SK-N-SH treated with all-trans-retinoic acid at 6 μM for 48 hours (cell line): Measurements from ENCODE around the gene FNDC8.

ENCODE experiments used
- ATAC-seq: fragments of 200-7000 bp; cut with Tn5 transposase; 3 replicates; pipeline ENCODE4 v1.9.1; 2020; ENCODE audit warnings: mild to moderate bottlenecking, moderate library complexity
- ARNTL ChIP-seq: fragments of 450-650 bp; formaldehyde crosslinking; IDR thresholded peaks from 2 replicates; pipeline ENCODE4 v1.5.0; 2020; ENCODE audit warnings: low read depth, mild to moderate bottlenecking, moderate library complexity, borderline replicate concordance
- CSDC2 ChIP-seq: fragments of 250-450 bp; sonication (Bioruptor Pico); IDR thresholded peaks from 2 replicates; pipeline ENCODE4 v1.5.0; 2020; ENCODE audit warnings: mild to moderate bottlenecking, moderate library complexity
- ESRRG ChIP-seq: fragments of 250-450 bp; sonication (Bioruptor Pico); IDR thresholded peaks from 2 replicates; pipeline ENCODE4 v1.6.1; 2021; ENCODE audit warnings: mild to moderate bottlenecking
- GLIS3 ChIP-seq: fragments of 250-450 bp; sonication (Bioruptor Pico); IDR thresholded peaks from 2 replicates; pipeline ENCODE4 v1.5.0; 2020; ENCODE audit warnings: mild to moderate bottlenecking, moderate library complexity
- ISL1 ChIP-seq: fragments of 250-450 bp; sonication (Bioruptor Pico); IDR thresholded peaks from 2 replicates; pipeline ENCODE4 v2.1.2; 2022; ENCODE audit warnings: mild to moderate bottlenecking, moderate library complexity
- OSR1 ChIP-seq: fragments of 250-450 bp; sonication (Bioruptor Pico); IDR thresholded peaks from 2 replicates; pipeline ENCODE4 v1.8.0; 2022; ENCODE audit warnings: moderate library complexity, mild to moderate bottlenecking, inconsistent platforms
- PPARA ChIP-seq: fragments of 250-450 bp; sonication (Bioruptor Pico); IDR thresholded peaks from 2 replicates; pipeline ENCODE4 v1.5.0; 2020; ENCODE audit warnings: mild to moderate bottlenecking, borderline replicate concordance
- SNAI2 ChIP-seq: fragments of 250-450 bp; sonication (Bioruptor Pico); IDR thresholded peaks from 2 replicates; pipeline ENCODE4 v1.5.0; 2020; ENCODE audit warnings: mild to moderate bottlenecking, moderate library complexity
- TCF4 ChIP-seq: fragments of 250-450 bp; sonication (Bioruptor Pico); IDR thresholded peaks from 2 replicates; pipeline ENCODE4 v1.8.0; 2021; ENCODE audit warnings: mild to moderate bottlenecking, moderate library complexity, borderline replicate concordance
- TOX ChIP-seq: fragments of 250-450 bp; sonication (Bioruptor Pico); IDR thresholded peaks from 2 replicates; pipeline ENCODE4 v1.8.0; 2021; ENCODE audit warnings: mild to moderate bottlenecking, moderate library complexity, borderline replicate concordance
- ZC3H10 ChIP-seq: fragments of 250-450 bp; sonication (Bioruptor Pico); IDR thresholded peaks from 2 replicates; pipeline ENCODE4 v1.5.1; 2021; ENCODE audit warnings: mild to moderate bottlenecking, moderate library complexity
- ZNF565 ChIP-seq: fragments of 450-650 bp; formaldehyde crosslinking; conservative IDR thresholded peaks from 2 replicates; pipeline ENCODE4 v1.5.0; 2020; ENCODE audit warnings: low read depth, mild to moderate bottlenecking, moderate library complexity
- ZNF70 ChIP-seq: fragments of 450-650 bp; formaldehyde crosslinking; IDR thresholded peaks from 2 replicates; pipeline ENCODE4 v1.5.0; 2020; ENCODE audit warnings: mild to moderate bottlenecking, moderate library complexity
- ZNF8 ChIP-seq: fragments of 450-650 bp; formaldehyde crosslinking; IDR thresholded peaks from 2 replicates; pipeline ENCODE4 v1.5.0; 2020; ENCODE audit warnings: mild to moderate bottlenecking, moderate library complexity
- TF ChIP-seq, protein P1 (sequence below): fragments of 250-450 bp; sonication (Bioruptor Pico); IDR thresholded peaks from 2 replicates; pipeline ENCODE4 v1.5.1; 2021; ENCODE audit warnings: mild to moderate bottlenecking, moderate library complexity
- TF ChIP-seq, protein P2 (sequence below): fragments of 250-450 bp; sonication (Bioruptor Pico); IDR thresholded peaks from 2 replicates; pipeline ENCODE4 v1.8.0; 2021; ENCODE audit warnings: low read depth, mild to moderate bottlenecking, moderate library complexity, borderline replicate concordance
- TF ChIP-seq, protein P3 (sequence below): fragments of 250-450 bp; sonication (Bioruptor Pico); IDR thresholded peaks from 2 replicates; pipeline ENCODE4 v1.8.0; 2020; ENCODE audit warnings: mild to moderate bottlenecking, moderate library complexity, borderline replicate concordance
- TF ChIP-seq, protein P4 (sequence below): fragments of 250-450 bp; sonication (Bioruptor Pico); IDR thresholded peaks from 2 replicates; pipeline ENCODE4 v1.5.1; 2020; ENCODE audit warnings: low read depth, mild to moderate bottlenecking, moderate library complexity
- TF ChIP-seq, protein P5 (sequence below): fragments of 250-450 bp; sonication (Bioruptor Pico); IDR thresholded peaks from 2 replicates; pipeline ENCODE4 v1.5.0; 2020; ENCODE audit warnings: mild to moderate bottlenecking, moderate library complexity

FNDC8 gene

DNA sequence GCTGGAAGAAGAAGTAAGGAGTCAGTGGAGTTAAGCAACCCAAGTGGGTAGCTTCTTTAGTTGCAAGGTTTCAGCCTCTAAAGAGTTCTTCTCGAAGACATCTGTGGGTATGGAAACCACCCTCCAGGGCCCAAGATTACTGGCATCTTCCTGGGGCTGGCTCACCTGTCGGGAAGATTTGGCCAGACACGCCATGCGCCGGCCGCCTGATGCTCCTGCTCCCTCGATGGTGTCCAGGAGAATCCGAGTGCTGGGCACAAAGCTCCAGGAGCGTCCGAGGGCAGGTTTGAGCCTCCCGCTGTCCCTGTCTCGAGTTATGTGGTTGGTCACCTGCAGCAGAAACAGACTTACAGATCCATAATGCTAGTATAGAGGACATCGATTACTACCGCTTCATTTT lies 20.4 kb upstream of the FNDC8 start:
- TF ChIP-seq, protein P1, sequence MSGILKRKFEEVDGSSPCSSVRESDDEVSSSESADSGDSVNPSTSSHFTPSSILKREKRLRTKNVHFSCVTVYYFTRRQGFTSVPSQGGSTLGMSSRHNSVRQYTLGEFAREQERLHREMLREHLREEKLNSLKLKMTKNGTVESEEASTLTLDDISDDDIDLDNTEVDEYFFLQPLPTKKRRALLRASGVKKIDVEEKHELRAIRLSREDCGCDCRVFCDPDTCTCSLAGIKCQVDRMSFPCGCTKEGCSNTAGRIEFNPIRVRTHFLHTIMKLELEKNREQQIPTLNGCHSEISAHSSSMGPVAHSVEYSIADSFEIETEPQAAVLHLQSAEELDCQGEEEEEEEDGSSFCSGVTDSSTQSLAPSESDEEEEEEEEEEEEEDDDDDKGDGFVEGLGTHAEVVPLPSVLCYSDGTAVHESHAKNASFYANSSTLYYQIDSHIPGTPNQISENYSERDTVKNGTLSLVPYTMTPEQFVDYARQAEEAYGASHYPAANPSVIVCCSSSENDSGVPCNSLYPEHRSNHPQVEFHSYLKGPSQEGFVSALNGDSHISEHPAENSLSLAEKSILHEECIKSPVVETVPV (CRISPR knock-in tag) = no peak
- TF ChIP-seq ZNF70 (CRISPR knock-in tag) = no peak
- TF ChIP-seq, protein P2, sequence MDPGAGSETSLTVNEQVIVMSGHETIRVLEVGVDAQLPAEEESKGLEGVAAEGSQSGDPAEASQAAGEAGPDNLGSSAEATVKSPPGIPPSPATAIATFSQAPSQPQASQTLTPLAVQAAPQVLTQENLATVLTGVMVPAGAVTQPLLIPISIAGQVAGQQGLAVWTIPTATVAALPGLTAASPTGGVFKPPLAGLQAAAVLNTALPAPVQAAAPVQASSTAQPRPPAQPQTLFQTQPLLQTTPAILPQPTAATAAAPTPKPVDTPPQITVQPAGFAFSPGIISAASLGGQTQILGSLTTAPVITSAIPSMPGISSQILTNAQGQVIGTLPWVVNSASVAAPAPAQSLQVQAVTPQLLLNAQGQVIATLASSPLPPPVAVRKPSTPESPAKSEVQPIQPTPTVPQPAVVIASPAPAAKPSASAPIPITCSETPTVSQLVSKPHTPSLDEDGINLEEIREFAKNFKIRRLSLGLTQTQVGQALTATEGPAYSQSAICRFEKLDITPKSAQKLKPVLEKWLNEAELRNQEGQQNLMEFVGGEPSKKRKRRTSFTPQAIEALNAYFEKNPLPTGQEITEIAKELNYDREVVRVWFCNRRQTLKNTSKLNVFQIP (CRISPR knock-in tag) = no peak
- no peak for ATAC-seq

DNA sequence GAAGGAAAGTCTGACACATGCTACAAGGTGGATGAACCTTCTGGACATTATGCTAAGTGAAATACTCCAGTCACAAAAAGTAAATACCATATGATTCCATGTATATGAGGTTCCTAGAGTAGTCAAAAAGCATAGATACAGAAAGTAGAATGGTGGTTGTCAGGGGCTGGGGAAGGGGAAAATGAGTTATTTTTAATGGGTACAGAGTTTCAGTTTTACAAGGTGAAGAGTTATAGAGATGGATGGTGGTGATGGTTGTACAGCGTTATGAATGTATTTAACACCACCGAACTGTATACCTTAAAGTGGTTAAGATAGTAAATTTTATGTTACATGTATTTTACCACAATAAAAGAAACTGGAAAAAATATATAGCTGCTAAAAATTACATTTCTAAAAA lies 19.7 kb upstream of the FNDC8 start:
- no peak for ATAC-seq
- TF ChIP-seq CSDC2 (CRISPR knock-in tag) (no peak), OSR1 (no peak), ARNTL (no peak), PPARA (CRISPR knock-in tag) (no peak), ESRRG (no peak), ZNF70 (CRISPR knock-in tag) (no peak), ZC3H10 (CRISPR knock-in tag) (no peak), ISL1 (CRISPR knock-in tag) (no peak), GLIS3 (CRISPR knock-in tag) (no peak), ZNF565 (CRISPR knock-in tag) (no peak), TCF4 (CRISPR knock-in tag) (no peak), TOX (CRISPR knock-in tag) (no peak)
- TF ChIP-seq, protein P1 (CRISPR knock-in tag) = no peak
- TF ChIP-seq, protein P3, sequence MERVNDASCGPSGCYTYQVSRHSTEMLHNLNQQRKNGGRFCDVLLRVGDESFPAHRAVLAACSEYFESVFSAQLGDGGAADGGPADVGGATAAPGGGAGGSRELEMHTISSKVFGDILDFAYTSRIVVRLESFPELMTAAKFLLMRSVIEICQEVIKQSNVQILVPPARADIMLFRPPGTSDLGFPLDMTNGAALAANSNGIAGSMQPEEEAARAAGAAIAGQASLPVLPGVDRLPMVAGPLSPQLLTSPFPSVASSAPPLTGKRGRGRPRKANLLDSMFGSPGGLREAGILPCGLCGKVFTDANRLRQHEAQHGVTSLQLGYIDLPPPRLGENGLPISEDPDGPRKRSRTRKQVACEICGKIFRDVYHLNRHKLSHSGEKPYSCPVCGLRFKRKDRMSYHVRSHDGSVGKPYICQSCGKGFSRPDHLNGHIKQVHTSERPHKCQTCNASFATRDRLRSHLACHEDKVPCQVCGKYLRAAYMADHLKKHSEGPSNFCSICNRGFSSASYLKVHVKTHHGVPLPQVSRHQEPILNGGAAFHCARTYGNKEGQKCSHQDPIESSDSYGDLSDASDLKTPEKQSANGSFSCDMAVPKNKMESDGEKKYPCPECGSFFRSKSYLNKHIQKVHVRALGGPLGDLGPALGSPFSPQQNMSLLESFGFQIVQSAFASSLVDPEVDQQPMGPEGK (CRISPR knock-in tag) = no peak
- TF ChIP-seq, protein P2 (CRISPR knock-in tag) = no peak
- TF ChIP-seq, protein P4, sequence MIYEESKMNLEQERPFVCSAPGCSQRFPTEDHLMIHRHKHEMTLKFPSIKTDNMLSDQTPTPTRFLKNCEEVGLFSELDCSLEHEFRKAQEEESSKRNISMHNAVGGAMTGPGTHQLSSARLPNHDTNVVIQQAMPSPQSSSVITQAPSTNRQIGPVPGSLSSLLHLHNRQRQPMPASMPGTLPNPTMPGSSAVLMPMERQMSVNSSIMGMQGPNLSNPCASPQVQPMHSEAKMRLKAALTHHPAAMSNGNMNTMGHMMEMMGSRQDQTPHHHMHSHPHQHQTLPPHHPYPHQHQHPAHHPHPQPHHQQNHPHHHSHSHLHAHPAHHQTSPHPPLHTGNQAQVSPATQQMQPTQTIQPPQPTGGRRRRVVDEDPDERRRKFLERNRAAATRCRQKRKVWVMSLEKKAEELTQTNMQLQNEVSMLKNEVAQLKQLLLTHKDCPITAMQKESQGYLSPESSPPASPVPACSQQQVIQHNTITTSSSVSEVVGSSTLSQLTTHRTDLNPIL (CRISPR knock-in tag) = no peak

DNA sequence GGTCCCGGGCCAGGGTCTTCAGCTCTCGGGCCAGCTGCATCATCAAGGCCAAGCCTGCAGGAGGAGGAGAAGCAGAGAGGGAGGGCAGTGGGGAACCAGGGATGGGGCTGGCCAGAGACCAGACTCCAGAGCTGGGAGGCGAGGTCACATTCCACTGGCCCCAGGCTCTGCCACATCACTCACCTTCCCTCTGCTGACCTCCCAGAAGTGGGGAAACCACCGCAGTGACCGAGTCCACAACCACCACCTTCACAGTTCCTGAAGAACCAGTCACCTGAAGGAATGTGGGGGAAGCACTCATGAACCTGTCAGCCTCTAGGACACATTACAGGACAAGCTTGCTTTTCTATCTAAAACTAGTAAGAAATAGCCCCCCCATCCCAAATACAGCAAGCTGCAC lies 18.1 kb upstream of the FNDC8 start:
- no peak for TF ChIP-seq ZNF8 (CRISPR knock-in tag)
- no peak for TF ChIP-seq TCF4 (CRISPR knock-in tag)
- TF ChIP-seq ESRRG = no peak
- no peak for TF ChIP-seq ZNF70 (CRISPR knock-in tag)
- TF ChIP-seq, protein P2 (CRISPR knock-in tag) = no peak
- TF ChIP-seq PPARA (CRISPR knock-in tag) = no peak
- TF ChIP-seq, protein P1 (CRISPR knock-in tag) = no peak
- no peak for TF ChIP-seq ARNTL
- TF ChIP-seq, protein P5, sequence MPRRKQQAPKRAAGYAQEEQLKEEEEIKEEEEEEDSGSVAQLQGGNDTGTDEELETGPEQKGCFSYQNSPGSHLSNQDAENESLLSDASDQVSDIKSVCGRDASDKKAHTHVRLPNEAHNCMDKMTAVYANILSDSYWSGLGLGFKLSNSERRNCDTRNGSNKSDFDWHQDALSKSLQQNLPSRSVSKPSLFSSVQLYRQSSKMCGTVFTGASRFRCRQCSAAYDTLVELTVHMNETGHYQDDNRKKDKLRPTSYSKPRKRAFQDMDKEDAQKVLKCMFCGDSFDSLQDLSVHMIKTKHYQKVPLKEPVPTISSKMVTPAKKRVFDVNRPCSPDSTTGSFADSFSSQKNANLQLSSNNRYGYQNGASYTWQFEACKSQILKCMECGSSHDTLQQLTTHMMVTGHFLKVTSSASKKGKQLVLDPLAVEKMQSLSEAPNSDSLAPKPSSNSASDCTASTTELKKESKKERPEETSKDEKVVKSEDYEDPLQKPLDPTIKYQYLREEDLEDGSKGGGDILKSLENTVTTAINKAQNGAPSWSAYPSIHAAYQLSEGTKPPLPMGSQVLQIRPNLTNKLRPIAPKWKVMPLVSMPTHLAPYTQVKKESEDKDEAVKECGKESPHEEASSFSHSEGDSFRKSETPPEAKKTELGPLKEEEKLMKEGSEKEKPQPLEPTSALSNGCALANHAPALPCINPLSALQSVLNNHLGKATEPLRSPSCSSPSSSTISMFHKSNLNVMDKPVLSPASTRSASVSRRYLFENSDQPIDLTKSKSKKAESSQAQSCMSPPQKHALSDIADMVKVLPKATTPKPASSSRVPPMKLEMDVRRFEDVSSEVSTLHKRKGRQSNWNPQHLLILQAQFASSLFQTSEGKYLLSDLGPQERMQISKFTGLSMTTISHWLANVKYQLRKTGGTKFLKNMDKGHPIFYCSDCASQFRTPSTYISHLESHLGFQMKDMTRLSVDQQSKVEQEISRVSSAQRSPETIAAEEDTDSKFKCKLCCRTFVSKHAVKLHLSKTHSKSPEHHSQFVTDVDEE (CRISPR knock-in tag) = no peak
- TF ChIP-seq ZC3H10 (CRISPR knock-in tag) = no peak
- TF ChIP-seq SNAI2 = no peak
- no peak for TF ChIP-seq ISL1 (CRISPR knock-in tag)
- no peak for ATAC-seq
